ENCODE measurements around the gene LTN1. TPM values are rescaled to one million over a fixed set of nuclear protein-coding genes. Genes with fewer than 3 reads are reported as not detected.

The LTN1 gene
- total RNA-seq, 1 experiment from 2014 or later: 23.9 TPM

GRCh38 chr21:28882345-28882744, 110.3 kb downstream of the LTN1 start:
- no peaks in the 10 kb centered on the region for H3K23me2 ChIP-seq (ENCODE audit: insufficient read length, low read depth, low read length, poor library complexity, severe bottlenecking)
- no peaks in the 10 kb centered on the region for H3K4me1 ChIP-seq (ENCODE audit: insufficient read depth, low read length)
- no peak overlapping the region for H3K18ac ChIP-seq (ENCODE audit: insufficient read length, low read depth, low read length)
- no peaks in the 10 kb centered on the region for H4K20me1 ChIP-seq (ENCODE audit: control insufficient read depth, insufficient read depth, insufficient read length)
- no peak for TF ChIP-seq CTCF (conservative IDR thresholded peaks at IDR 0.05)
- H4K8ac ChIP-seq (replicated peaks; ENCODE audit: insufficient read length, low read depth, low read length): no peak overlapping the region
- no peak overlapping the region for H3K4ac ChIP-seq (ENCODE audit: low read depth, low read length)
- H3K79me2 ChIP-seq (ENCODE audit: insufficient read depth, low read length): no peaks in the 10 kb centered on the region
- no peak overlapping the region for H2BK120ac ChIP-seq (ENCODE audit: low read depth, low read length, poor library complexity, severe bottlenecking)
- H3K9ac ChIP-seq (ENCODE audit: extremely low read depth, insufficient read length, low read length): no peak overlapping the region
- H2BK20ac ChIP-seq (ENCODE audit: low read depth, low read length, poor library complexity, severe bottlenecking): no peak overlapping the region
- H2BK15ac ChIP-seq (ENCODE audit: low read depth, low read length): no peak overlapping the region
- peaks cover 3% of the 10 kb centered on the region; the same call in 1 of the 2 replicates for H3K27me3 Mint-ChIP-seq (ENCODE audit: low read depth)
- no peak overlapping the region for H4K91ac ChIP-seq (ENCODE audit: insufficient read length, low read depth, low read length)
- peaks cover 7 to 24% (median 23%) of the 10 kb centered on the region in 3 experiments; a peak in 6 of 7 replicates for H3K36me3 Mint-ChIP-seq (ENCODE audit: insufficient read depth in 1 of 3, low read depth in 3 of 3)
- no peak overlapping the region for H3K27ac Mint-ChIP-seq
- H3K27me3 ChIP-seq (ENCODE audit: insufficient read depth, low read length): no peaks in the 10 kb centered on the region
- no peak overlapping the region for H3K4me3 Mint-ChIP-seq
- no peak overlapping the region for H3K56ac ChIP-seq (ENCODE audit: insufficient read length, low read depth, low read length)
- no peak overlapping the region for H3K14ac ChIP-seq (ENCODE audit: insufficient read depth, low read length)
- no peak overlapping the region for H3T11ph ChIP-seq (ENCODE audit: low read length)
- no peaks in the 10 kb centered on the region for H3K9me3 ChIP-seq (ENCODE audit: control insufficient read depth, low read depth, low read length)
- peaks cover 0 to 4% of the 10 kb centered on the region in 2 experiments; a peak in 1 of 5 replicates for H3K9me3 Mint-ChIP-seq
- no peak overlapping the region for H3K4me2 ChIP-seq (ENCODE audit: insufficient read depth, insufficient read length, low read length)
- H3K27ac ChIP-seq (ENCODE audit: insufficient read length, low read depth, low read length): no peak overlapping the region
- no peak for DNase-seq
- H3K4me1 Mint-ChIP-seq: peaks cover 0 to 8% of the 10 kb centered on the region in 2 experiments; a peak in 2 of 4 replicates
- no peak overlapping the region for H2AK5ac ChIP-seq (ENCODE audit: insufficient read length, low read length)
- H2BK5ac ChIP-seq (ENCODE audit: insufficient read length, low read length): no peak overlapping the region
- H4K5ac ChIP-seq (ENCODE audit: insufficient read length, low read depth, low read length): no peak overlapping the region
- no peak overlapping the region for H3K23ac ChIP-seq (ENCODE audit: insufficient read length, low read depth, low read length)
- H3K79me1 ChIP-seq (ENCODE audit: insufficient read depth, low read depth, low read length, poor library complexity, severe bottlenecking): no peaks in the 10 kb centered on the region
- H2BK12ac ChIP-seq (ENCODE audit: insufficient read length, low read depth, low read length): no peak overlapping the region
- no peak overlapping the region for H2AFZ ChIP-seq (ENCODE audit: low read length)
- WGBS (ENCODE audit: extremely low coverage, insufficient read length, low lambda C conversion rate): no CpG with 5 or more reads among the region's 2 CpGs

Other genes with a start within 250 kb of the LTN1 start
- gene RWDD2B, start 26.5 kb upstream of the LTN1 start, total RNA-seq (2021): 5.1 and 5.3 TPM in 2 replicates
- 30.6 and 31.7 TPM in 2 replicates for gene USP16, start 31.8 kb upstream of the LTN1 start, total RNA-seq (2021)
- gene CCT8, start 80.8 kb upstream of the LTN1 start, total RNA-seq (2021): 347 and 356 TPM in 2 replicates
- not detected in 2 replicates for gene MAP3K7CL, start 137.8 kb upstream of the LTN1 start, total RNA-seq (2021)

Data from H9 (cell line).